Measurements from ENCODE around the gene E2F1.

DNA sequence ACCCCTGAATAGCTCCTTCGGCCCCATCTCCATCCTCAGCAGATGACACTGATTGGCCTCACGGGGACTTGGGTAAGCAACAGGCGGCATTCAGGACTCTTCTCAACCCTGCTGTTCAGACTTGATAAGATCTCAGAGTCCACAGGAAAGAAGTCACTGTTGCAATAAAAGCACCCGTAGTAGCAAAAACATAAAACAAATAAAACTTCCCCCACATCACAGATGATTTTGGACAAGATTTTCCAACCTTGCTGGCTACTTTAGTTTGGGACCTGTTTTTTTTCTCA lies 41.2 kb downstream of the E2F1 start:
- TF ChIP-seq, protein P1, sequence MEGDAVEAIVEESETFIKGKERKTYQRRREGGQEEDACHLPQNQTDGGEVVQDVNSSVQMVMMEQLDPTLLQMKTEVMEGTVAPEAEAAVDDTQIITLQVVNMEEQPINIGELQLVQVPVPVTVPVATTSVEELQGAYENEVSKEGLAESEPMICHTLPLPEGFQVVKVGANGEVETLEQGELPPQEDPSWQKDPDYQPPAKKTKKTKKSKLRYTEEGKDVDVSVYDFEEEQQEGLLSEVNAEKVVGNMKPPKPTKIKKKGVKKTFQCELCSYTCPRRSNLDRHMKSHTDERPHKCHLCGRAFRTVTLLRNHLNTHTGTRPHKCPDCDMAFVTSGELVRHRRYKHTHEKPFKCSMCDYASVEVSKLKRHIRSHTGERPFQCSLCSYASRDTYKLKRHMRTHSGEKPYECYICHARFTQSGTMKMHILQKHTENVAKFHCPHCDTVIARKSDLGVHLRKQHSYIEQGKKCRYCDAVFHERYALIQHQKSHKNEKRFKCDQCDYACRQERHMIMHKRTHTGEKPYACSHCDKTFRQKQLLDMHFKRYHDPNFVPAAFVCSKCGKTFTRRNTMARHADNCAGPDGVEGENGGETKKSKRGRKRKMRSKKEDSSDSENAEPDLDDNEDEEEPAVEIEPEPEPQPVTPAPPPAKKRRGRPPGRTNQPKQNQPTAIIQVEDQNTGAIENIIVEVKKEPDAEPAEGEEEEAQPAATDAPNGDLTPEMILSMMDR (IDR thresholded peaks at IDR 0.05; ENCODE audit: low read depth, low read length, poor library complexity, severe bottlenecking): no peak
- TF ChIP-seq EZH2phosphoT487 (IDR thresholded peaks at IDR 0.05; ENCODE audit: borderline replicate concordance, low read length): no peak

Data from DOHH2 (cell line).